ENCODE measurements around the gene MAP2K6. TPM values are rescaled to one million over a fixed set of nuclear protein-coding genes. Genes with fewer than 3 reads are reported as not detected.

The MAP2K6 gene
- total RNA-seq, 3 donors from 2014 or later: 0.71 to 1.1 (median 0.87) TPM

GRCh38 chr17:69565447-69565846 is 150.9 kb downstream of the MAP2K6 start:
- Mint-ChIP-seq H3K4me3 (no peak overlapping the region), H3K27me3 (ENCODE audit: low read depth) (peaks cover 3% of the 10 kb centered on the region), H3K9me3 (no peaks in the 10 kb centered on the region), H3K36me3 (ENCODE audit: insufficient read depth) (no peaks in the 10 kb centered on the region), H3K4me1 (ENCODE audit: low read depth) (peaks cover 4% of the 10 kb centered on the region)
- ATAC-seq (no peak), DNase-seq (no peak)

GRCh38 chr17:69567130-69567529 is 152.6 kb downstream of the MAP2K6 start:
- Mint-ChIP-seq H3K36me3 (ENCODE audit: insufficient read depth) (no peaks in the 10 kb centered on the region), H3K27me3 (ENCODE audit: low read depth) (peaks cover 3% of the 10 kb centered on the region), H3K4me3 (no peak overlapping the region), H3K4me1 (ENCODE audit: low read depth) (peaks cover 4% of the 10 kb centered on the region), H3K9me3 (no peaks in the 10 kb centered on the region)
- no peak for DNase-seq
- ATAC-seq: no peak

GRCh38 chr17:69572747-69573146 is 158.2 kb downstream of the MAP2K6 start:
- Mint-ChIP-seq H3K27me3 (ENCODE audit: low read depth) (peaks cover 3% of the 10 kb centered on the region), H3K36me3 (ENCODE audit: insufficient read depth) (no peaks in the 10 kb centered on the region), H3K9me3 (no peaks in the 10 kb centered on the region), H3K4me3 (no peak overlapping the region), H3K4me1 (ENCODE audit: low read depth) (peaks cover 4% of the 10 kb centered on the region)
- ATAC-seq: no peak
- DNase-seq: no peak

GRCh38 chr17:69573396-69573795 is 158.9 kb downstream of the MAP2K6 start:
- Mint-ChIP-seq H3K4me1 (ENCODE audit: low read depth) (peaks cover 4% of the 10 kb centered on the region), H3K9me3 (no peaks in the 10 kb centered on the region), H3K36me3 (ENCODE audit: insufficient read depth) (no peaks in the 10 kb centered on the region), H3K27me3 (ENCODE audit: low read depth) (peaks cover 3% of the 10 kb centered on the region), H3K4me3 (no peak overlapping the region)
- ATAC-seq (no peak), DNase-seq (no peak)

- peaks cover 1% of the 10 kb centered on the region for H3K4me1 Mint-ChIP-seq (ENCODE audit: low read depth)
- no peak for DNase-seq
- H3K9me3 Mint-ChIP-seq: no peaks in the 10 kb centered on the region
- H3K27me3 Mint-ChIP-seq (ENCODE audit: low read depth): no peaks in the 10 kb centered on the region
- no peak for ATAC-seq
- no peak overlapping the region for H3K4me3 Mint-ChIP-seq
- no peaks in the 10 kb centered on the region for H3K36me3 Mint-ChIP-seq (ENCODE audit: insufficient read depth)
Measured at GRCh38 chr17:69574257-69575197, 160.0 kb downstream of the MAP2K6 start.

GRCh38 chr17:69575346-69575761 is 160.9 kb downstream of the MAP2K6 start:
- Mint-ChIP-seq H3K4me3 (no peak overlapping the region), H3K27me3 (ENCODE audit: low read depth) (peaks cover 6% of the 10 kb centered on the region), H3K4me1 (ENCODE audit: low read depth) (peaks cover 2% of the 10 kb centered on the region), H3K9me3 (no peaks in the 10 kb centered on the region), H3K36me3 (ENCODE audit: insufficient read depth) (no peaks in the 10 kb centered on the region)
- ATAC-seq (no peak), DNase-seq (no peak)

- Mint-ChIP-seq H3K4me1 (ENCODE audit: low read depth) (peaks cover 11% of the 10 kb centered on the region), H3K4me3 (no peak overlapping the region), H3K9me3 (no peaks in the 10 kb centered on the region), H3K36me3 (ENCODE audit: insufficient read depth) (no peaks in the 10 kb centered on the region), H3K27me3 (ENCODE audit: low read depth) (peaks cover 6% of the 10 kb centered on the region)
- ATAC-seq (no peak), DNase-seq (no peak)
Measured at GRCh38 chr17:69577098-69577497, 162.6 kb downstream of the MAP2K6 start.

GRCh38 chr17:69578385-69578936 is 164.0 kb downstream of the MAP2K6 start:
- peaks cover 11% of the 10 kb centered on the region for H3K27me3 Mint-ChIP-seq (ENCODE audit: low read depth)
- H3K4me3 Mint-ChIP-seq: no peak overlapping the region
- no peak for ATAC-seq
- H3K9me3 Mint-ChIP-seq: no peaks in the 10 kb centered on the region
- DNase-seq: no peak
- H3K36me3 Mint-ChIP-seq (ENCODE audit: insufficient read depth): no peaks in the 10 kb centered on the region
- peaks cover 11% of the 10 kb centered on the region for H3K4me1 Mint-ChIP-seq (ENCODE audit: low read depth)

- ATAC-seq (no peak), DNase-seq (no peak)
- no peak overlapping the region for H3K4me3 Mint-ChIP-seq
- H3K36me3 Mint-ChIP-seq (ENCODE audit: insufficient read depth): no peaks in the 10 kb centered on the region
- no peaks in the 10 kb centered on the region for H3K9me3 Mint-ChIP-seq
- H3K4me1 Mint-ChIP-seq (ENCODE audit: low read depth): peaks cover 11% of the 10 kb centered on the region
- H3K27me3 Mint-ChIP-seq (ENCODE audit: low read depth): peaks cover 11% of the 10 kb centered on the region
Measured at GRCh38 chr17:69579961-69580677, 165.6 kb downstream of the MAP2K6 start.

- Mint-ChIP-seq H3K36me3 (ENCODE audit: insufficient read depth) (no peaks in the 10 kb centered on the region), H3K4me3 (peak overlapping the region; percentile 75), H3K9me3 (no peaks in the 10 kb centered on the region), H3K27me3 (ENCODE audit: low read depth) (peaks cover 11% of the 10 kb centered on the region), H3K4me1 (ENCODE audit: low read depth) (peaks cover 11% of the 10 kb centered on the region)
- no peak for DNase-seq
- peak in 1 of 2 donors; percentile 38 for ATAC-seq
Measured at GRCh38 chr17:69581061-69581961, 166.8 kb downstream of the MAP2K6 start.

- H3K9me3 Mint-ChIP-seq: no peaks in the 10 kb centered on the region
Measured at GRCh38 chr17:69588316-69588715, 173.8 kb downstream of the MAP2K6 start.

GRCh38 chr17:69588827-69589239 is 174.3 kb downstream of the MAP2K6 start:
- DNase-seq (no peak), ATAC-seq (no peak)
- Mint-ChIP-seq H3K4me3 (no peak overlapping the region), H3K9me3 (no peaks in the 10 kb centered on the region), H3K4me1 (ENCODE audit: low read depth) (no peaks in the 10 kb centered on the region), H3K27me3 (ENCODE audit: low read depth) (peaks cover 3% of the 10 kb centered on the region), H3K36me3 (ENCODE audit: insufficient read depth) (no peaks in the 10 kb centered on the region)

More at GRCh38 chr17:69588316-69588715, 173.8 kb downstream of the MAP2K6 start:
- no peak for DNase-seq
- Mint-ChIP-seq H3K36me3 (ENCODE audit: insufficient read depth) (no peaks in the 10 kb centered on the region), H3K27me3 (ENCODE audit: low read depth) (no peaks in the 10 kb centered on the region), H3K4me1 (ENCODE audit: low read depth) (no peaks in the 10 kb centered on the region), H3K4me3 (no peak overlapping the region)
- ATAC-seq: no peak

- H3K36me3 Mint-ChIP-seq (ENCODE audit: insufficient read depth): no peaks in the 10 kb centered on the region
- H3K4me1 Mint-ChIP-seq (ENCODE audit: low read depth): no peaks in the 10 kb centered on the region
- H3K9me3 Mint-ChIP-seq: no peaks in the 10 kb centered on the region
- ATAC-seq: no peak
- no peak overlapping the region for H3K4me3 Mint-ChIP-seq
- peaks cover 7% of the 10 kb centered on the region for H3K27me3 Mint-ChIP-seq (ENCODE audit: low read depth)
- no peak for DNase-seq
Measured at GRCh38 chr17:69590671-69591070, 176.2 kb downstream of the MAP2K6 start.

All from activated T-cell treated with anti-CD3 and anti-CD28 coated beads, Interleukin-2, amount 50 U/mL, for 4 hours (primary cell).